Motor neuron (in vitro differentiated cells): ENCODE results near the gene RASA3. TPM values are rescaled to one million over a fixed set of nuclear protein-coding genes. Genes with fewer than 3 reads are reported as not detected.
"Not testable (repeated sequence)": the region's sequence is repeated elsewhere in the genome, so short reads cannot be mapped to it uniquely, and the experiment has no call there.

Source experiments
- ATAC-seq, 8 experiments: fragments of 200-7000 bp; cut with Tn5 transposase; replicated peaks in 6 of 8; 2 replicates each; pipeline ENCODE4 v1.8.0; 2021; ENCODE audit warnings: mild to moderate bottlenecking in 8 of 8, moderate library complexity in 8 of 8
- H3K27ac ChIP-seq, 2 donors: fragments of 250-450 bp; sonication (Bioruptor Pico); 2 replicates each; pipeline ENCODE4 v1.9.0; 2021; ENCODE audit warnings: antibody characterized with exemption in 2 of 2, mild to moderate bottlenecking in 2 of 2, moderate library complexity in 1 of 2
- H3K4me1 ChIP-seq, 2 donors: fragments of 250-450 bp; sonication (Bioruptor Pico); replicated peaks in 1 of 2; 2 replicates each; pipeline ENCODE4 v1.6.1; 2021; ENCODE audit warnings: antibody characterized with exemption in 2 of 2, mild to moderate bottlenecking in 2 of 2, moderate library complexity in 1 of 2
- H3K4me3 ChIP-seq, 5 donors: fragments of 250-450 bp; sonication (Bioruptor Pico); 2 replicates each; pipeline ENCODE4 v1.9.0; 2021; ENCODE audit warnings: antibody characterized with exemption in 5 of 5, mild to moderate bottlenecking in 5 of 5, moderate library complexity in 4 of 5
- WGBS, 10 experiments: fragments of 450-650 bp; shearing (Covaris generic); methylation state at CpG; one replicate each; pipeline ENCODE4 v1.0.0; 2022; 5-methylcytosine and 5-hydroxymethylcytosine counted together
- in situ Hi-C, 9 experiments: fragments of 400-800 bp; cut with MboI; loops; one replicate each; pipeline ENCODE4 v1.15.0; 2021; ENCODE audit warnings: low sequenced_read_pairs in 9 of 9, low pct_unique_long_range_greater_than_20kb in 2 of 9; ENCODE audit not compliant: unreplicated experiment in 9 of 9
- total RNA-seq, 8 experiments: library from RNA; unstranded; fragments of 300-600 nt; gene quantifications; 2 replicates each; pipeline versions ENCODE4 v1.2.3 to v1.2.4, GENCODE V29; 2022

Gene RASA3
- total RNA-seq, 8 experiments from 2014 or later: 1.3 to 25.2 (median 10.0) TPM

DNA sequence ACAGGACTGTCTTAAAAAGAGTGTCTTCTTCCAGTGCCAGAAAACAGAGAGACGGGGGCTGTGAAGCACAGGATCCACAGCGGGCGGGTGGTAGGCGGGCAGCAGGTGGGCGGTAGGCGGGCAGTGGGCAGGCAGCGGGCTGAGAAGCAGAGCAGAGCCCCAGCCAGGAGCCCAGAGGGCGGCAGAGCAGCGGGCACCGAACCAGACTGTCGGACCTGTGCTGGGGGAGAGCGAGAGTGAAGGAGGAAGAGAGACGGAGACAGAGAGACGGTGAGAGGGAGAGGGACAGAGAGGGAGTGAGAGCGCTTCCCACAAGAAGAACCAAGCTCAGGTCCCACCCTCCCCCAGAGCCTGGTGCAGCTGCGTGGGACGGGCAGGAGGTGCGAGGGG, 30.3 kb downstream of the RASA3 start:
- WGBS, 10 experiments: 87 to 93% (median 90%) methylated on average over 3 to 4 of the region's 18 CpGs; no CpG with 5 or more reads in 7 of the 10 experiments
- H3K27ac ChIP-seq: no peak overlapping the region
- H3K4me1 ChIP-seq: peaks cover 33 to 41% of the 10 kb centered on the region in 2 donors
- in situ Hi-C loops: no loop called here
- no peak for ATAC-seq
- H3K4me3 ChIP-seq: no peak overlapping the region

DNA sequence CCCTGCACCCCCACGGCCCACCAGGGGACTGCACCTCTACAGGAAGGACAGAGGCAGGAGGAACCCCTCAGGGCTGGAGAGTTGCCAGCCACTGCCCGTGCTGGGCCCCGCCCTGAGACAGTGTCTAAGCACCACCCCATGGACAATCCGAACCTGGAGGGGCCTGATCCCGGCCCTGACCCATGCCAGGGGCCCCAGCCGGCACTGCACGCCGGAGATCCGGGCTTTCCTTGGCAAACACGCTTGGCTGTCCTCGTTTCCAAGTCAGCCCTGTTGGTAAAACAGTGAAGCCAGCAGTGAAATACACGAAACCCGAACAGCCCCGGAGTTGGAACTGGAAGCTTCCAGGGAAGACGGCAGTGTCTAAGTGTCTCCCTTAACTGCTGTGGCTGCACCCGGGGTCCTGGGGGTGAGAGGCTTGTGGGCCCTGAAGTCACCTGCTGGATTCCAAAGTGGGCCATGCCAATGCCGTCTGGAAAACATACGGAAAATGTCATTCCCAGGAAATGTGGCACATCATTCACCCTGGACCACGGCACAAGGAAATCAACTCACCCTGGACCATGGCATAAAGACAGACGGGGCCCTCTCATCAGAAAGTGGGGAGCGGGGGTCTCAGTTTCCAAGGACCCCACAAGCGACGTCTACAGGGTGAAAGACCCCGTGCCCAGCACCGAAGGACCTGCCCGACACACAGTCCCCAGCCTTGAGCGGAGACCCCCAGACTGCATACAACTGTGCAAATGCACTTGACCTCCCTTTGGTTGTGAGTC, 30.9 kb downstream of the RASA3 start:
- H3K4me1 ChIP-seq: peaks cover 35 to 41% of the 10 kb centered on the region in 2 donors
- in situ Hi-C loops: no loop called here
- no peak overlapping the region for H3K4me3 ChIP-seq
- ATAC-seq: peak in 4 of 8 experiments; percentile 2 to 15 (median 8)
- H3K27ac ChIP-seq: peak overlapping the region in 1 of 2 donors; percentile 57
- 0 to 80% (median 71%) methylated on average over 1 to 3 of the region's 27 CpGs; no CpG with 5 or more reads in 6 of the 10 experiments for WGBS, 10 experiments

DNA sequence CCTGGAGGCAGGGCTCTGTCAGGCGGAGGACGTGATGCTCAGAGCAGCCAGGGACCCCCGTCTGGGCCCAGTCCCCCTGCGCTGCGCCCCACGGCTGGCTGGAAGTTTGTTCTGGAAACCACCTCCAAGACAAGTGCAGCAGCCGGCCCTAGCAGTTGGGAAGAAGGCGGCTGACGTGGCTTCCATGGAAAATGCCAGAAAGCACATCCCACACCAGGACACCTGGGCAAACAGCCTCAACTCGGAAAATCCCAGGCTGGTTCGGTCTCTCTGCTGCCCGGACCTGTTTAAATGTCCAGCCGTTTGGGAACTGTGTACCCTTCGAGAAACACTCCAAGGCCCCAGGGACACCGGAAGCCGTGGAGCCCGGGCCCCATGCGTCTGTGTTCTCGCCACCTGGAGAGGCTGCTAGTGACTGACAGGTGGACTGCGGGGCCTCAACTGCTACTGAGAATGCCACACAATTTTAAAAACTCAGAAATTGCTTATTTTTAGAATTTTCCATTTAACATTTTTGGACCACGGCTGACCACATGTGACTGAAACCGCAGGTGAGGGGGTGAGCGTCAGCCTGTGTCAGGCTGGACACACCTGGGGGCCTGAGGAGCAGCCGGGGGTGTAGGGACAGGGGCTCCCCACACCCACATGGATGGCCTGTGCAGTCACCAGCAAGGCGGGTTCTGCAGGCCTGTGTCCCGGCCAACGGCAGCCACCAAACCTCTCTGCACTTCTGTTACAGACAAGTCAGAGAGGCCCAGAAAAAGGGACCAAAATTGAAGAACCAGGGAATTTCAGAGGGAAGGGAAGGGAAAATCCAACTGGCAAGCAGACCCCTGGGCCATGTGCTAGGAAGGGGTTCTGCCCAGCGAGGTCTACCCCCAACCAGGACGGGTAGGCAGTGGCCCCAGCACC, 31.7 kb downstream of the RASA3 start:
- peak overlapping the region in 1 of 2 donors; percentile 57 for H3K27ac ChIP-seq
- in situ Hi-C loops: no loop called here
- no peak overlapping the region for H3K4me3 ChIP-seq
- H3K4me1 ChIP-seq: peaks cover 33 to 38% of the 10 kb centered on the region in 2 donors
- WGBS, 10 experiments: 23 to 87% (median 73%) methylated on average over 2 to 13 of the region's 29 CpGs; no CpG with 5 or more reads in 4 of the 10 experiments
- ATAC-seq: peak in 4 of 8 experiments; percentile 1 to 22 (median 14)

DNA sequence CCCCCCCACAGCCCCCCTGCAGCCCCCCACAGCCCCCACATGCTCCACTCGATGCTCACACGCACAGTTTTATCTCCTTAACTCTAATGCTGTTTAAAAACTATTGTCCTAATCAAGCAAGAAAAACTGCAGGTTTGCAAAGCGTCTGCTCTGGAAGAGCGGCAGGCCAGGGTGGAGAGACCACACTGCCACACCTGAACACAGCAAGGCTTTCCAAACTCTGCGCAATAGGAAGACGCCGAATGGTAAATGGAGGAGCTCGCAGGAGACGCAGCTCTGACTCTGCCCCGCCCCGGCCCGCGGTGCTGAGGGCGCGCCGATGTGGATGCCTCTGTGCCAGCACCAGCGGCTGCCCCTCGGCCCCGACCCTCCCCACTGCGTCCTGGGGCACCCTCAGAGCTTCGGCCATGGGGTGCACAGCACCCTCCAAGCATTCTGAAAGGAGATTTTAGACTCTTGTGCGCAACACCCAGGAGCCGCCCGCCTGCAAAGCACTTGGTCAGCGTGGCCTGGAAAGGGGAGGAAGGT, 32.4 kb downstream of the RASA3 start:
- ATAC-seq: peak in 3 of 8 experiments; percentile 2 to 65 (median 3)
- peak overlapping the region in 1 of 2 donors; percentile 17 for H3K27ac ChIP-seq
- H3K4me3 ChIP-seq: no peak overlapping the region
- in situ Hi-C loops: no loop called here
- H3K4me1 ChIP-seq: peaks cover 28 to 31% of the 10 kb centered on the region in 2 donors
- 60 to 92% (median 80%) methylated on average over 1 to 12 of the region's 25 CpGs; no CpG with 5 or more reads in 6 of the 10 experiments for WGBS, 10 experiments

DNA sequence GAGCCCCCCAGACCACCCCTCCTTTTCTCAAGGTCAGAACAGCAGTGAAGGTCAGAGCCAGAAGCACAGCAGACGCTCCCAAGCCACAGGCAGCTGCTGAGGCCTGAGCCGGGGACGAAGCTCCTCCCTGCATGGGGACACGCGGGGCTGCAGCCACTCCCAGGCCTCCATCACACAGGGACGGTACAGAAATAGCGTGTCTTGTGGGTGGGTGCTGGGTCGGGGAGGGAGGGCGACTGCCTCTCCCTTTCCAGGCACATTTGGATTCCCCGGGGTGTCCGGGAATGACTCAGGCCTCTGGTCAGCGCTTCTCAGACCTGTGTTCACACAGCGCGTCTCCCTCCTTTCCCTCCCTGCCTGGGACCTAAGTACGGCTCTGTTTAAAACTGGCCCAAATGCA, 33.2 kb downstream of the RASA3 start:
- in situ Hi-C loops: no loop called here
- Histone ChIP-seq H3K4me3 (no peak overlapping the region), H3K4me1 (peaks cover 28 to 30% of the 10 kb centered on the region in 2 donors), H3K27ac (peak overlapping the region; percentile 2 to 9)
- WGBS, 10 experiments: 20 to 30% methylated on average over 1 to 4 of the region's 15 CpGs; no CpG with 5 or more reads in 8 of the 10 experiments
- ATAC-seq: peak; percentile 86 to 98 (median 94)

DNA sequence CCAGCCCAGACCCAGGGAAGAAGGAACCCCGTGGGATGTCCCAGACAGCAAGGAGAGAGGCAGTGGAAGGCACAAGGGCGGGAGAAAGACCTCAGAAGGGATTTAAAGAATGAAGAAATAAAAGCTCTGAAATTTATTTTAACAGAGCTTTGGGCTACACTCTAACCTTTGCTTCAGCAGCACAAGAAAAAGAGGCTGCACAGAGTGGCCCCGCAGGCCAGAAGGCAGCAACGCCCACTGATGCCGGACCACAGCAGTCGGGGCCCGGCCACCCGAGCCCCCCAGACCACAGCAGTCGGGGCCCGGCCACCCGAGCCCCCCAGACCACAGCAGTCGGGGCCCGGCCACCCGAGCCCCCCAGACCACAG, 33.8 kb downstream of the RASA3 start:
- 33 to 60% (median 40%) methylated on average over 1 to 2 of the region's 14 CpGs; no CpG with 5 or more reads in 7 of the 10 experiments for WGBS, 10 experiments
- H3K27ac ChIP-seq: peak overlapping the region; percentile 58 to 80
- in situ Hi-C loops, H3K4me3 ChIP-seq: not testable (repeated sequence)
- peaks cover 28 to 30% of the 10 kb centered on the region in 2 donors for H3K4me1 ChIP-seq
- ATAC-seq: peak in 1 of 8 experiments; percentile 10

DNA sequence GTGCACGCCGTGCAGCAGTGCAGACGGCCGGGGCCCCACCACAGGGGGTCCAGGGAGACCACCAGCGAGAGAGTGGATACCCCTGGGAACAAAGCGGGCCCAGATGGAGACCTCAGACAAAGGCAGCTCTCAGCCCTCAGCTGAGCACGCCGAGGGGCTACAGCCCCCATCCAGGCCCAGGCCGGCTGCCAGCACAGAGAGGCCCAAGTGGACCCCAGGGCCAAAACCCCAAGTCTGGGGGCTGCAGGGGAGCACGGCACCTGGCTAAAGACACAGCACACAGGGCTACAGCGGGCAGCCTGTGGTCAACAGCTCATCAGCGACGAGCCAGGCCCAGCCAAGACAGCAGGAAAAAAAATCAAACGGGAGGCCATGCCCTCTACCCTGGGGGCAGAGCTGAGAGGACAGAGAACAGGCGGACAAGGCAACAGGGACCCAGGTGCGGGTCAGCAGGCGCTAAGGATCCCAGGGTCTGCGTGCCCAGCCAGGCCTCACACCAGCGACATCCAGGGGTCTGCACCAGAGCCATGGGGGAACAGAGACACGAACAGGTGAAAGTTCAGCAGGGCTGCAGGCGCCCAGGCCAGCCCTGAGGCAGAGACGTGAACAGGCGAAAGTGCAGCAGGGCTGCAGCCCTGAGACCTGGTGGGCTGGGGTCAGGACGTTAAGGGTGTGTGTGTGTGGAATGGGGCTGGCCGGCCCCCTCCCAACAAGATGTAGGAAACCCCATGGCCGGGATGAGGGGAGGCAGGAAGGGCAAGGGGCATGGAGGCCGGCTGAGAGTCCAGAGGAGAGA, 34.3 kb downstream of the RASA3 start:
- 63 to 100% (median 78%) methylated on average over 1 to 18 of the region's 27 CpGs; no CpG with 5 or more reads in 2 of the 10 experiments for WGBS, 10 experiments
- Histone ChIP-seq H3K27ac (peak overlapping the region; percentile 58 to 80), H3K4me3 (no peak overlapping the region), H3K4me1 (peaks cover 28 to 30% of the 10 kb centered on the region in 2 donors)
- no peak for ATAC-seq
- in situ Hi-C loops: no loop called here

DNA sequence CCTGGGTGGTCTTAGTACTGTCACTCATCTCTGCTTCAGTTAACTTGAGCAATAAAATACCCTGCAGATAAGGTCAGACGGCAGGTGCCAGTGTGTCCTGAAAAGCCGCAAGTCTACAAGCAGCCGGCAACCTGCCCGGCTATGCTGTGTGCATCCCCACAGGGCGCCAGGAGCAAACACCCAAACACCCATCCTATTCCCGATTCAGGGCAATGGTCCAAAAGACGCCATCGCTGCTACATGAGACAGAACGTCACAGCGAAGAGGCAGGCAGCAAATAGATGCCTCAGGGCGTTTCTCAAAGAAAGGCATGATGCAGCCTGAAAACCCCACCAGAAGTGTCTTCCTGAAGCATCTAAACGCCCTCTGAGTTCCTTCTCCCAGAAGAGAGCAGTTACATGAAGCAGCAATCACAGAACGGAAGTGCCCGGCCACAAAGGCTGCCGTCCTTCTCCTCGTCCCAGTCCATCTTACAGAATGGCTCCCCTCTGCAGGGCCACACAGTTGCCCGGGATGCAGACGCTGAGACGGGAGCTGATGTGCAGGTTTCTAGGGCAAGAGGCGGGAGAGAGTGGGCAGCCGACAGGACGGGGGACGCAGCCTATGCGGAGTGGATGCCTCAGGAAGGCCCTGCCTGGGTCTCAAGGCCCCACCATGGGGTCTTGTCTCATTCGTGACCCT, 35.1 kb downstream of the RASA3 start:
- H3K4me3 ChIP-seq: no peak overlapping the region
- ATAC-seq: no peak
- in situ Hi-C loops: no loop called here
- H3K4me1 ChIP-seq: peaks cover 28 to 30% of the 10 kb centered on the region in 2 donors
- peak overlapping the region in 1 of 2 donors; percentile 80 for H3K27ac ChIP-seq
- 70 to 100% (median 85%) methylated on average over 4 to 18 of the region's 25 CpGs; no CpG with 5 or more reads in 3 of the 10 experiments for whole genome bisulfite sequencing, 10 experiments

DNA sequence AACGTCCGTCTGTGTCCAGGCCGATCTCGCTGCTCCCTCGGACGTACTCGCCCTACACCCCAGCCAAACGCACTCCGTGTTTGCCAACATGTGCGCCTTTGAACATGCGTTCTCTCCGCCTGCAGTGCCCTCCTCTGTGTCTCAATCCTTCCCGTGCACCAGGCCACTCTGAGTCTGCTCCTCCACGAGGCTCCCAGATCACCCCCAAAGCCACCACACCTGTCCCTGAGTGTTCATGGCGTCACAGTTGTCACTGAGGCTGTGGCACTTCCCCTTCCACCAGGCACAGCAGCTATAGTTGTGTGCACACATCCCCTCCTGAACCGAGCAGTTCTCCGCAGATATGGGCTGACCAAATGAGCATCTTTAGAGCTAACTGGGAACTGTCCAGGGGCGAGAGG, 35.6 kb downstream of the RASA3 start:
- in situ Hi-C loops: no loop called here
- Histone ChIP-seq H3K27ac (no peak overlapping the region), H3K4me3 (no peak overlapping the region), H3K4me1 (peaks cover 28 to 30% of the 10 kb centered on the region in 2 donors)
- ATAC-seq: no peak
- WGBS, 10 experiments: 90 to 100% (median 100%) methylated on average over 1 to 7 of the region's 18 CpGs; no CpG with 5 or more reads in 1 of the 10 experiments

DNA sequence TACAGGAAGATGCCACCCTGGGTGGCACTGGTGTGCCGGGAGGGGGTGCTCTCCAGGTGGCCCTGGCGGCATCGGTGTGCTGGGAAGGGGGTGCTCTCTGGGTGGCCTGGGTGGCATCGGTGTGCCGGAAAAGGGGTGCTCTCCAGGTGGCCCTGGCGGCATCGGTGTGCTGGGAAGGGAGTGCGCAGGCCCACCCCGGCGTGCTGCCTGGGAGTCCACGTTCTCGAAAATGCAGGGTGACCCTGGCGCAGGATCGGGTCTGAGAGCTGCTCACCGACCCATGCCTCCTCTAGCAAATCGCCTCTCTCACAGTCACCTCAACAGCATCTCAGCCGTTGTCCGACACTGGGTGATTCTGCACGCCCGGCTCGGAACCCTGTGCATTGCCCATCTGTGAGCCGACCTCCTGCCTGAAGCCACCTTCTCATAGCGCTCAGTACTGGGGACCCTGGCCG, 36.4 kb downstream of the RASA3 start:
- in situ Hi-C loops: no loop called here

DNA sequence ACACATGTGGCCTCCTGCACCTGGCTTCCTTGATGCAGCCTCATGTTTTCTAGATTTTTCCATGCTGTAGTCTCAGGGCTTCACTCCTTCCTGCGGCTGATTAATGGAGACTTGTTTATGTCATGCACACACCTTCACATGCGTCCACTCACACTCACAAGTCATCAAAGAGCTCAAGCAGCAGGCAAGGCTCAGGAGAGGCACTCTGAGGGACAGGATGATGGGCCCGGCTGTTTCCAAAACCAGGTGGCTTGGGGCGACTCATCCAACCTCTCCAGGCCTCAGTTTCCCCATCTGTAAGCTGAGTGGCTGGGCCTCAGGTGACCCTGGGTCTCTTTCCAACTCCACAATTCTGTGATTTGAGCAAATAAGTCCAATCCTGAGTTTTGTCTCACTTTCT, 36.9 kb downstream of the RASA3 start:
- 70 to 100% (median 90%) methylated on average over 1 to 2 of the region's 4 CpGs; no CpG with 5 or more reads in 6 of the 10 experiments for WGBS, 10 experiments
- Histone ChIP-seq H3K27ac (no peak overlapping the region), H3K4me3 (no peak overlapping the region), H3K4me1 (peaks cover 22 to 28% of the 10 kb centered on the region in 2 donors)
- in situ Hi-C loops: no loop called here
- ATAC-seq: no peak

More for the DNA sequence above, 36.4 kb downstream of the RASA3 start:
- no peak for ATAC-seq
- Histone ChIP-seq H3K4me3 (no peak overlapping the region), H3K27ac (peak overlapping the region in 1 of 2 donors; percentile 10), H3K4me1 (peaks cover 28% of the 10 kb centered on the region in 2 donors)
- 84 to 100% (median 100%) methylated on average over 1 to 11 of the region's 24 CpGs; no CpG with 5 or more reads in 7 of the 10 experiments for WGBS, 10 experiments
